IMR-90 (cell line): ENCODE data around the gene PIK3CB. TPM values are rescaled to one million over a fixed set of nuclear protein-coding genes. Genes with fewer than 3 reads are reported as not detected.

Experiments used
- ATAC-seq: fragments of 200-7000 bp; cut with Tn5 transposase; 2 replicates; pipeline ENCODE4 v1.9.1; 2020; ENCODE audit warnings: low read depth, mild to moderate bottlenecking, moderate library complexity
- BruUV-seq: library from RNA; stranded (reverse); fragments of 400-500 nt; replicated peaks from 2 replicates; lab custom pipeline; 2021; lab: Mats Ljungman, UMichigan
- CTCF ChIA-PET: fragments of 300-600 bp; formaldehyde crosslinking; extraction: SDS; loops from one replicate; lab custom pipeline; 2021; ENCODE audit warnings: antibody characterized with exemption; lab: Yijun Ruan, JAX
- POLR2A ChIA-PET: fragments of 300-600 bp; sonication (Branson Sonifier 250); formaldehyde crosslinking; loops from one replicate; lab custom pipeline; 2022; ENCODE audit warnings: antibody characterized with exemption; ENCODE audit not compliant: unreplicated experiment; lab: Charles Lee
- DNase-seq: peaks from one replicate; pipeline ENCODE4 v3.0.0; 2013
- H2AFZ ChIP-seq: replicated peaks from 2 replicates; pipeline ENCODE3; 2013; ENCODE audit warnings: low read length, mild to moderate bottlenecking; ENCODE audit not compliant: poor library complexity
- H2AK5ac ChIP-seq: 2 replicates; pipeline ENCODE4 v1.6.1; 2013; ENCODE audit warnings: low read depth, low read length, inconsistent platforms
- H2AK9ac ChIP-seq: replicated peaks from 2 replicates; pipeline ENCODE3; 2013; ENCODE audit warnings: mild to moderate bottlenecking, low read depth, low read length, moderate library complexity; ENCODE audit not compliant: poor library complexity
- H2BK120ac ChIP-seq: 2 replicates; pipeline ENCODE4 v1.6.1; 2013; ENCODE audit warnings: low read depth, low read length, inconsistent platforms
- H2BK15ac ChIP-seq: 3 replicates; pipeline ENCODE4 v1.6.1; 2013; ENCODE audit warnings: low read depth, low read length, inconsistent platforms
- H2BK20ac ChIP-seq: 2 replicates; pipeline ENCODE4 v1.6.1; 2013; ENCODE audit warnings: low read depth, mild to moderate bottlenecking, inconsistent platforms, low read length, moderate library complexity
- H2BK5ac ChIP-seq: 2 replicates; pipeline ENCODE4 v1.6.1; 2013; ENCODE audit warnings: mild to moderate bottlenecking, low read depth, low read length, inconsistent platforms; ENCODE audit not compliant: poor library complexity, severe bottlenecking
- H3K14ac ChIP-seq: replicated peaks from 2 replicates; pipeline ENCODE4 v1.6.1; 2013; ENCODE audit warnings: low read depth, low read length, inconsistent platforms
- H3K18ac ChIP-seq: 2 replicates; pipeline ENCODE4 v1.6.1; 2013; ENCODE audit warnings: low read depth, low read length, control low read depth
- H3K23ac ChIP-seq: 2 replicates; pipeline ENCODE4 v1.6.1; 2013; ENCODE audit warnings: low read depth, low read length, inconsistent platforms
- H3K27ac ChIP-seq: 2 replicates; pipeline ENCODE4 v1.5.1; 2013; ENCODE audit warnings: mild to moderate bottlenecking, control low read depth, low read length; ENCODE audit not compliant: insufficient read depth
- H3K27me3 ChIP-seq: 2 replicates; pipeline ENCODE4 v1.6.1; 2013; ENCODE audit warnings: low read length; ENCODE audit not compliant: control insufficient read depth, insufficient read depth
- H3K36me3 ChIP-seq: 2 replicates; pipeline ENCODE4 v1.6.1; 2013; ENCODE audit warnings: low read length, mixed read lengths; ENCODE audit not compliant: control insufficient read depth, insufficient read depth
- H3K4ac ChIP-seq: 2 replicates; pipeline ENCODE4 v1.6.1; 2013; ENCODE audit warnings: low read depth, low read length, inconsistent platforms
- H3K4me1 ChIP-seq: 2 replicates; pipeline ENCODE4 v1.6.1; 2013; ENCODE audit warnings: low read length, mixed read lengths; ENCODE audit not compliant: control insufficient read depth, insufficient read depth
- H3K4me2 ChIP-seq: 2 replicates; pipeline ENCODE4 v1.6.1; 2013; ENCODE audit warnings: low read depth, mild to moderate bottlenecking, control low read depth, low read length, moderate library complexity
- H3K4me3 ChIP-seq: 2 replicates; pipeline ENCODE4 v1.5.1; 2013; ENCODE audit warnings: low read depth, mild to moderate bottlenecking, control low read depth, low read length, moderate library complexity; ENCODE audit not compliant: insufficient read depth
- H3K56ac ChIP-seq: 2 replicates; pipeline ENCODE4 v1.6.1; 2013; ENCODE audit warnings: low read length, inconsistent platforms; ENCODE audit not compliant: insufficient read depth; ENCODE audit errors: extremely low read depth
- H3K79me1 ChIP-seq, 2 experiments: 2 replicates each; pipeline ENCODE4 v1.6.1; 2013; ENCODE audit warnings: low read length in 2 of 2, inconsistent platforms in 1 of 2, low read depth in 1 of 2
- H3K9ac ChIP-seq: 2 replicates; pipeline ENCODE4 v1.6.1; 2013; ENCODE audit warnings: low read depth, low read length, control low read depth
- H3K9me1 ChIP-seq: 2 replicates; pipeline ENCODE4 v1.6.1; 2013; ENCODE audit warnings: low read length, inconsistent platforms; ENCODE audit not compliant: insufficient read depth
- H3K9me3 ChIP-seq: 2 replicates; pipeline ENCODE4 v1.6.1; 2013; ENCODE audit warnings: low read length; ENCODE audit not compliant: control insufficient read depth, insufficient read depth
- H4K20me1 ChIP-seq: 2 replicates; pipeline ENCODE4 v1.6.1; 2013; ENCODE audit warnings: low read length, inconsistent platforms; ENCODE audit not compliant: insufficient read depth
- H4K5ac ChIP-seq: 2 replicates; pipeline ENCODE4 v1.6.1; 2013; ENCODE audit warnings: mild to moderate bottlenecking, low read depth, low read length, control low read depth
- H4K8ac ChIP-seq, 2 experiments: 2 replicates each; pipeline ENCODE4 v1.6.1; 2013; ENCODE audit warnings: low read depth in 2 of 2, low read length in 2 of 2, control low read depth in 1 of 2, inconsistent platforms in 1 of 2
- H4K91ac ChIP-seq: 2 replicates; pipeline ENCODE4 v1.6.1; 2013; ENCODE audit warnings: low read depth, low read length, inconsistent platforms; ENCODE audit not compliant: insufficient read depth
- CEBPB ChIP-seq: IDR thresholded peaks from 2 replicates; pipeline ENCODE4 v1.6.1; 2012; ENCODE audit warnings: low read depth, low read length, improper control_type of control experiment
- CHD1 ChIP-seq: IDR thresholded peaks from 2 replicates; pipeline ENCODE4 v1.6.1; 2012; ENCODE audit warnings: low read depth, low read length, improper control_type of control experiment
- ELK1 ChIP-seq: fragments of 150-350 bp; IDR thresholded peaks from 2 replicates; pipeline ENCODE4 v1.6.1; 2016; ENCODE audit warnings: low read depth, mild to moderate bottlenecking, low read length, moderate library complexity, borderline replicate concordance
- MAFK ChIP-seq: IDR thresholded peaks from 2 replicates; pipeline ENCODE4 v1.6.1; 2012; ENCODE audit warnings: low read depth, low read length, improper control_type of control experiment
- MAZ ChIP-seq: IDR thresholded peaks from 2 replicates; pipeline ENCODE4 v1.6.1; 2012; ENCODE audit warnings: low read depth, mild to moderate bottlenecking, low read length, improper control_type of control experiment, moderate library complexity, borderline replicate concordance
- MXI1 ChIP-seq: IDR thresholded peaks from 2 replicates; pipeline ENCODE4 v1.6.1; 2012; ENCODE audit warnings: low read depth, mild to moderate bottlenecking, low read length, moderate library complexity, borderline replicate concordance
- NFE2L2 ChIP-seq: fragments of 150-350 bp; IDR thresholded peaks from 2 replicates; pipeline ENCODE4 v1.6.1; 2016; ENCODE audit warnings: low read depth, mild to moderate bottlenecking, low read length
- POLR2A ChIP-seq: IDR thresholded peaks from 2 replicates; pipeline ENCODE4 v1.6.1; 2012; ENCODE audit warnings: mild to moderate bottlenecking, low read depth, low read length
- RCOR1 ChIP-seq: IDR thresholded peaks from 2 replicates; pipeline ENCODE4 v1.6.1; 2012; ENCODE audit warnings: mild to moderate bottlenecking, low read length, improper control_type of control experiment; ENCODE audit not compliant: insufficient replicate concordance
- RFX5 ChIP-seq: IDR thresholded peaks from 2 replicates; pipeline ENCODE4 v1.8.0; 2012; ENCODE audit warnings: low read depth, mild to moderate bottlenecking, low read length, moderate library complexity
- SMC3 ChIP-seq: fragments of 150-350 bp; IDR thresholded peaks from 2 replicates; pipeline ENCODE4 v1.6.1; 2016; ENCODE audit warnings: low read depth, mild to moderate bottlenecking, antibody characterized with exemption, low read length, moderate library complexity
- WGBS, 2 experiments: methylation state at CpG; one replicate each; pipeline versions ENCODE4 v1.1.5 to v1.1.7; 2013; ENCODE audit warnings: missing lambda C conversion rate in 2 of 2; ENCODE audit not compliant: insufficient read length in 1 of 2; ENCODE audit errors: extremely low coverage in 2 of 2; 5-methylcytosine and 5-hydroxymethylcytosine counted together
- dilution Hi-C: fragments of 300-500 bp; cut with HindIII; formaldehyde crosslinking; loops from one replicate; pipeline ENCODE4 v1.14.3; 2018; ENCODE audit warnings: low sequenced_read_pairs; ENCODE audit not compliant: unreplicated experiment
- in situ Hi-C: fragments of 300-500 bp; cut with MboI; formaldehyde crosslinking; loops from 3 replicates; pipeline ENCODE4 v1.14.3; 2019; ENCODE audit warnings: low sequenced_read_pairs, inconsistent platforms, mixed read lengths
- intact Hi-C: fragments of 100-400 bp; cut with micrococcal nuclease; formaldehyde crosslinking; loops from 2 replicates; pipeline ENCODE4 v1.10.0; 2022
- polyA plus RNA-seq, 3 experiments: library from polyadenylated mRNA; depleted of rRNA; stranded (reverse); fragments of >200 nt; gene quantifications; 2 replicates each; pipeline ENCODE4 v1.2.3, GENCODE V29; 2012; ENCODE audit warnings: low replicate concordance in 1 of 3
- total RNA-seq: library from RNA; depleted of rRNA; stranded (reverse); fragments of >200 nt; gene quantifications from 2 replicates; pipeline ENCODE4 v1.2.3, GENCODE V29; 2012
- TF ChIP-seq, protein P1 (sequence below): conservative IDR thresholded peaks from 2 replicates; pipeline ENCODE4 v1.5.1; 2012; ENCODE audit warnings: mild to moderate bottlenecking, low read depth, low read length, improper control_type of control experiment
- TF ChIP-seq, protein P2 (sequence below): fragments of 150-350 bp; IDR thresholded peaks from 2 replicates; pipeline ENCODE4 v1.6.1; 2017; ENCODE audit warnings: mild to moderate bottlenecking, antibody characterized with exemption, low read length, low read depth

Gene PIK3CB
- total and polyA plus RNA-seq, 2 of the 4 experiments (the other 2 are of a cell fraction): 6.3 to 6.8 TPM

DNA sequence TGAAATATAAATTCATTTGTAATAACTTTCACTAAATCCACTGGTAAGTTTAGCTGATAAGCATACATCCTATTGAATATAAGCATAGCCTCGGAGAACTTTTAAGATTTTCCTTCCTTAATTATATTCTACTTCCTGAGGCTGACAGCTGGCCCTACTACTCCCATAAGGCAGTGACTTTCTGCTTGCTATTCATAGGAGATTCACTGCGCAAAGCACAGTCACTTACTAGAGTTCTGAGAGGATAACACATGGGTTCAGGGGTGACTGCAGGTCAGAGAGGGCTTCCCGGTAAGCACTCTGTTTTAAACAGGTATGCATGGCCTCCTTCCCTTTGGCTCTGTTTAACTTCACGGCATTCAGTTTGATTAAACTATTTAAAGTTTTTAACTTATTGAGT is 150.3 kb downstream of the PIK3CB start:
- H3K9me3 ChIP-seq: no peaks in the 10 kb centered on the region
- ChIA-PET CTCF (no interaction called here), POLR2A (no interaction called here)
- H2BK20ac ChIP-seq: no peak overlapping the region
- TF ChIP-seq CEBPB (no peak), POLR2A (no peak), ELK1 (no peak), CHD1 (no peak), RCOR1 (no peak), NFE2L2 (no peak), MXI1 (no peak), MAZ (no peak), SMC3 (no peak), RFX5 (no peak), MAFK (no peak)
- TF ChIP-seq, protein P1, sequence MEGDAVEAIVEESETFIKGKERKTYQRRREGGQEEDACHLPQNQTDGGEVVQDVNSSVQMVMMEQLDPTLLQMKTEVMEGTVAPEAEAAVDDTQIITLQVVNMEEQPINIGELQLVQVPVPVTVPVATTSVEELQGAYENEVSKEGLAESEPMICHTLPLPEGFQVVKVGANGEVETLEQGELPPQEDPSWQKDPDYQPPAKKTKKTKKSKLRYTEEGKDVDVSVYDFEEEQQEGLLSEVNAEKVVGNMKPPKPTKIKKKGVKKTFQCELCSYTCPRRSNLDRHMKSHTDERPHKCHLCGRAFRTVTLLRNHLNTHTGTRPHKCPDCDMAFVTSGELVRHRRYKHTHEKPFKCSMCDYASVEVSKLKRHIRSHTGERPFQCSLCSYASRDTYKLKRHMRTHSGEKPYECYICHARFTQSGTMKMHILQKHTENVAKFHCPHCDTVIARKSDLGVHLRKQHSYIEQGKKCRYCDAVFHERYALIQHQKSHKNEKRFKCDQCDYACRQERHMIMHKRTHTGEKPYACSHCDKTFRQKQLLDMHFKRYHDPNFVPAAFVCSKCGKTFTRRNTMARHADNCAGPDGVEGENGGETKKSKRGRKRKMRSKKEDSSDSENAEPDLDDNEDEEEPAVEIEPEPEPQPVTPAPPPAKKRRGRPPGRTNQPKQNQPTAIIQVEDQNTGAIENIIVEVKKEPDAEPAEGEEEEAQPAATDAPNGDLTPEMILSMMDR: no peak
- TF ChIP-seq, protein P2, sequence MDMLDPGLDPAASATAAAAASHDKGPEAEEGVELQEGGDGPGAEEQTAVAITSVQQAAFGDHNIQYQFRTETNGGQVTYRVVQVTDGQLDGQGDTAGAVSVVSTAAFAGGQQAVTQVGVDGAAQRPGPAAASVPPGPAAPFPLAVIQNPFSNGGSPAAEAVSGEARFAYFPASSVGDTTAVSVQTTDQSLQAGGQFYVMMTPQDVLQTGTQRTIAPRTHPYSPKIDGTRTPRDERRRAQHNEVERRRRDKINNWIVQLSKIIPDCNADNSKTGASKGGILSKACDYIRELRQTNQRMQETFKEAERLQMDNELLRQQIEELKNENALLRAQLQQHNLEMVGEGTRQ: no peak
- no peak overlapping the region for H3K4ac ChIP-seq
- no TSS peak for BruUV-seq
- H2AK5ac ChIP-seq: no peak overlapping the region
- H2BK5ac ChIP-seq: no peak overlapping the region
- DNase-seq (no peak), ATAC-seq (no peak)
- H3K9ac ChIP-seq: no peak overlapping the region
- intact Hi-C loops: no loop called here
- no peaks in the 10 kb centered on the region for H3K79me1 ChIP-seq
- no peak overlapping the region for H3K14ac ChIP-seq
- H3K18ac ChIP-seq: no peak overlapping the region
- H4K8ac ChIP-seq: no peak overlapping the region
- H2BK120ac ChIP-seq: no peak overlapping the region
- dilution Hi-C loops: no loop called here
- no peak overlapping the region for H3K27ac ChIP-seq
- H4K20me1 ChIP-seq: no peaks in the 10 kb centered on the region
- H3K4me1 ChIP-seq: peaks cover 4% of the 10 kb centered on the region
- WGBS, 2 experiments: no CpG with 5 or more reads among the region's 4 CpGs
- H3K9me1 ChIP-seq: no peaks in the 10 kb centered on the region
- in situ Hi-C loops: loop anchor here (25.0 kb wide), 1 partner anchor 653 kb away; the partner anchor contains the start of gene MRPS22
- no peak overlapping the region for H3K56ac ChIP-seq
- no peak overlapping the region for H4K91ac ChIP-seq
- no peak overlapping the region for H2AFZ ChIP-seq
- no peak overlapping the region for H3K4me3 ChIP-seq
- H3K4me2 ChIP-seq: no peak overlapping the region
- no peak overlapping the region for H2BK15ac ChIP-seq
- H2AK9ac ChIP-seq: no peak overlapping the region
- no peak overlapping the region for H3K23ac ChIP-seq
- H4K5ac ChIP-seq: no peak overlapping the region
- 0 out of 2 replicates have a peak, but pooled peaks cover 2% of the 10 kb centered on the region for H3K36me3 ChIP-seq
- H3K27me3 ChIP-seq: no peaks in the 10 kb centered on the region
